KBM-7 (cell line): ENCODE results near the gene CAMTA1.
"Not testable (repeated sequence)": the region's sequence is repeated elsewhere in the genome, so short reads cannot be mapped to it uniquely, and the experiment has no call there.

Experiments
- DNase-seq: peaks from one replicate; pipeline ENCODE4 v3.0.0-alpha.2; 2015
- in situ Hi-C: fragments of 300-500 bp; cut with MboI; formaldehyde crosslinking; loops from 2 replicates; pipeline ENCODE4 v1.14.3; 2020; ENCODE audit warnings: low sequenced_read_pairs, low pct_unique_long_range_greater_than_20kb, mixed read lengths

CAMTA1 gene

DNA sequence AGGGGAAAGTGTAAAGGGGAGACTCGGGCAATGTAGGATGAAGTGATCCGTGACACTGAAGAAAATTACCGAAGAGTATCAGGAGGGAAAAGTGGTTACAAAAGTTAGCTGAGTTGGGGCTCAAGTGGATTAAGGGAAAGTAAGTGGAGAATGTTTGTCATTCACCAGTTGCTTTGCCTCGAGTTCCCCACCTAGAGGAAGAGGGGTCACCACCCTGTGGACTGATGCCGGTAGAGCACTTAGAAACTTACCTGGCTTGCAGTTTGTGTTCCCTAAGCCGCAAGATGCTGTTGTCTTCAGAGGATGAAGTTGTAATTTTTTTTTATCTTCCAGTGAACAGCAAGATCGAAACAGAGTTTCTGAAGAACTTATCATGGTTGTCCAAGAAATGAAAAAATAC lies 999.9 kb downstream of the CAMTA1 start:
- in situ Hi-C loops, result no loop called here
- no peak for DNase-seq

DNA sequence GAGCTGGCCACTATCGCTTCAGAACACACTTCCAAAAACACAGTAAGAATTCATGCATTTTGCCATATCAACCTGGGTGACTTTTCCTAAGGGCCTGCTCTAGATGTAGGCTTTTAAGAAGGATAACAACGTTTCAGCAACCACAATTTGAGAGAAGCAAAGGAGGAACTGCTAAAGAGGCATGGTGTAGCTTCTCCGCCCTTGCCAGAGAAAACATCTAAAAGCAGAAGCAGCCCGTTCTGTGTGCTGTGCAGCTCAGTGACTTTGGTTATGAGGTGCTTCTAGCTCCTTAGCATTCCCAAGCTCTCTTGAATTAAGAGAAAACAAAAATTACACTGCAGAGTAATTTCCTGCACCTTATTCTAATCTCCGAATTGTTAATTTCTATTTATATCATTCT lies 1001.5 kb downstream of the CAMTA1 start:
- peak; percentile 44 for DNase-seq

DNA sequence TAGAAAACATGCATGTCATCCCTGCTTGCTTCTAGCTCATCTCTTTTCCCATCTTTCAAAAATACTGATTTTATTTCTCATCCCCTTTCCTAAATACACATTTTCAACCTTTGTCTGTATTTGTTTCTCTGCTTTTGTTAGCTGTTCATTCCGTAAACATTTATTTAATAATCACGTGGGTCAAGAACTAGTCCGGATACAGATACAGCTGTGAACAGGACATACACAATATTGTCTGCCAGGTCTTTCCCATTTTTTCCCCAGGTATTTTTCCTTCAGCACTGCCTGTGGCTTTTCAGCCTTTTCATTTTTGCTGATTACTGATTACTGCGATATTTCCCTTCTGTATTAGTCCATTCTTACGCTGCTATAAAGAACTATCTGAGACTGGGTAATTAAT lies 1004.6 kb downstream of the CAMTA1 start:
- in situ Hi-C loops, result no loop called here
- DNase-seq, result no peak

More for the DNA sequence above, 1001.5 kb downstream of the CAMTA1 start:
- in situ Hi-C loops, result no loop called here

DNA sequence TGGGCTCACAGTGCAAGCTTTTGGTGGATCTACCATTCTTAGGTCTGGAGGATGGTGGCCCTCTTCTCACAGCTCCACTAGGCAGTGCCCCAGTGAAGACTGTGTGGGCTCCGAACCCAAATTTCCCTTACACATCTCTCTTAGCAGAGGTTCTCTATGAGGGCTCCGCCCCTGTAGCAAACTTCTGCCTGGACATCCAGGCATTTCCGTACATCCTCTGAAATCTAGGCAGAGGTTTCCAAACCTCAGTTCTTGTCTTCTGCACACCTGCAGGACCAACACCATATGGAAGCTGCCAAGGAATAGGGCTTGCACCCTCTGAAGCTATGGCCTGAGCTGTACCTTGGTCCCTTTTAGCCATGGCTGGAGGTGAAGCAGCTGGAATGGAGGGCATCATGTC lies 1005.8 kb downstream of the CAMTA1 start:
- DNase-seq, in situ Hi-C loops: not testable (repeated sequence)

DNA sequence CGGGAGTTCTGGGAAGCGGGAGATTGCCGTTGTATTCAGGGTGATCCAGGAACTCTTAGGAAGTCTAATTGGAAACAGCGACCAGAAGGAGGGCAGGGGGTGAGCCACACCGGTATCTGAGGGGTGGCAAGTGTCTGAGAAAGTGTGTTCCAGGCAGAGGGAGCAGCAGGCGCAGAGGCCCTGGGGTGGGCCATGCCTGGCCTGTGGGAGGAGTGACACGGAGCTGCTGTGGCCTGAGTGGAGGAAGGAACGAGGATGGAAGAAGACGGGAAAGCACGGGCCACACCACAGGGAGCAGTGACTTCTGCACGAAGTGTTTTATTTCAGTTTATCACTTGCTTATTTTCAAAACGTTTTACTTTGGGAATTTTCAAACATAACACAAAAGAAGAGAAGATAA lies 1010.2 kb downstream of the CAMTA1 start:
- no peak for DNase-seq
- in situ Hi-C loops, result no loop called here

DNA sequence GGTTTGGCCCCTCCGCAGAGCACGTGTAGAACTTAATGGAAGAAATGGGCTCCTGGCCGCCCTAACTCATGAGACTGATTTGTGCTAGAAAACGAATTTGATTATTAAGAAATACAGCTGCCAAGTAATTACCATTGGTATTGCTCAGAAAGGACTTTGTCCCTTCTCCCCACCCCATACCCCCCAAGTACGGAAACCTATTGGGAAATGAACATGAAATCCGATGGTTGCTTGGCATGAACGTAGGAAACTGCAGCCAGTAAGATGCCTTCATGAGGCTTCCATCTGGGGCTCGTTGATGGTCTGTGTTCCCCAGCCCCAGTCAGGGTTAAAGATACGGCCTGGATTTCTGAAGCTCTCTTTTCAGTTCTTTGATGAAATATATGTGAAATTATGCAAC lies 1020.2 kb downstream of the CAMTA1 start:
- in situ Hi-C loops, result no loop called here
- no peak for DNase-seq

DNA sequence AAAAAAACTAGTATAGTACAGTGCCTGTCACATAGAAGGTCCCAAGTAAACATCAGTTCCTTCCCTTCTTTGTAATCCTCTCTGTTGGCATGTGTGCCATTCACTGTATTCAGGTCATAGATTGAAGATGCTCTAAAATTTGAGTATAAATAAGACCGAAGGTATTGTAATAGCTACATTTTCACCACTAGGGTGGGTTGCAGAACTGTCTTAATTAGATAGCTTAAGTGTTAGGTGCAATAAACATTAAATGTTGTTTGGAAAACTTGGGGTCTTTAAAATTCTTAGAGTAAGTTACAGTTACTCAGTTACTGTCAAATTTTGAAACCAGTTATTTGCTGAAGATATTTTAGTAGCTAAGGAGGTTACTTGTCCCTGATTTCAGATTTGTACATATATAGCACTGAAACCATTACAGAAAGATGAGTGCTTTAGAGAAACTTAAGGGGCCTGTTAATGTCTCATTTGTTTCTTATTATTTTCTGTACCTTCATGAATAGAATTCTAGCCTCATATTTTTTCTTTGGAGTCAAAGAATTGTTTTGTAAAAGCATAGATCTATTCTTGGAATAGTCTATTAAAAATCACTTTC lies 1023.1 kb downstream of the CAMTA1 start:
- DNase-seq, result peak; percentile 44
- in situ Hi-C loops, result no loop called here

DNA sequence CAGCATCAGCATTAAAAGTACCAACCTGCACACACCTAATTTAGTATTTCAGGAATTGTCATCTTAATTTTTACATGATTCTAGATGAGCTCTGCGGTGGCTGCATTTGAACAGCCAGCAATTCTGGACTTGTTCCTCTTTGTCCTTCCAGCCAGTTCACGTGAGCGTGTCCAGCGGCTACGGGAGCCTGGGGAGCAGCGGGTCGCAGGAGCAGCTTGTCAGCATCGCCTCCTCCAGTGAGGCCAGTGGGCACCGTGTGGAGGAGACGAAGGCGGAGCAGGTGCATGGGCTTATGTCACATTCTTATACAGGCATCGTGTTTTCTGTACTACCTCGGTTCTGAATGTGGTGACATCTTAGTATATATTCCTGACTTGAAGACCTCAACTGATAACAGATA lies 1024.5 kb downstream of the CAMTA1 start:
- in situ Hi-C loops, result no loop called here
- DNase-seq, result no peak

DNA sequence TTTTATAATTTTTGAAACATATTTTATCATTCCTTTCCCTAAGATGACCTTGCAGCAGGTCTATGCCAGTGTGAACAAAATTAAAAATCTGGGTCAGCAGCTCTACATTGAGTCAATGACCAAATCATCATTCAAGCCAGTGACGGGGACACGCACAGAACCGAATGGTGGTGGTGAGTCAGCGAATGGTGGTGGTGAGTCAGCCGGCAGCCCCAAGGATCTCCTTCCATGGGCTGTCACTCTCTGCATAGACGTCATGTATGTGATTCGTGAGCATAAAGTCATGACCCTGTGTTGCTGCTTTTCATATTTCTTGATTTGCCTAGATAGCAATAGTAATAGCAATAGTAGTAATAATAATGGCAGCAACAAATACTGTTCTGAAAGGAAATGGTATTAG lies 1025.1 kb downstream of the CAMTA1 start:
- no peak for DNase-seq
- in situ Hi-C loops, result no loop called here

DNA sequence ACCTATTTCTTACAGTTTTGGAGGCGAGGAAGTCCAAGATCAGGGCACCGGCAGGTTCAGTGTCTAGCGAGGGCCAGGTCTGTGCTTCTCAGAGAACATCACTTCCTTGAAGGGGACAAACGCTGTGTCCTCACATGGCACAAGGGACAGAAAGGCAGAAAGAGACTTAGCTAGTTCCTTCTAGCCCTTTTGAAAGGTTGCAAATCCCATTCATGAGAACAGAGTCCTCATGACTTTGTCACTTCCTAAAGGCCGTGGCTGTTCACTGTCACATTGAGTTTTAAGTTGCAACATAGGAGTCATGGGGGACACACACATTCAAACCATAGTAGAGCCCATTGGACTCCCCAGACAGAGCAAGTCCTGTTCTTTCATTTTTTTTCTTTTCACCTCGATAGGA lies 1026.2 kb downstream of the CAMTA1 start:
- DNase-seq, result no peak
- in situ Hi-C loops, result no loop called here

DNA sequence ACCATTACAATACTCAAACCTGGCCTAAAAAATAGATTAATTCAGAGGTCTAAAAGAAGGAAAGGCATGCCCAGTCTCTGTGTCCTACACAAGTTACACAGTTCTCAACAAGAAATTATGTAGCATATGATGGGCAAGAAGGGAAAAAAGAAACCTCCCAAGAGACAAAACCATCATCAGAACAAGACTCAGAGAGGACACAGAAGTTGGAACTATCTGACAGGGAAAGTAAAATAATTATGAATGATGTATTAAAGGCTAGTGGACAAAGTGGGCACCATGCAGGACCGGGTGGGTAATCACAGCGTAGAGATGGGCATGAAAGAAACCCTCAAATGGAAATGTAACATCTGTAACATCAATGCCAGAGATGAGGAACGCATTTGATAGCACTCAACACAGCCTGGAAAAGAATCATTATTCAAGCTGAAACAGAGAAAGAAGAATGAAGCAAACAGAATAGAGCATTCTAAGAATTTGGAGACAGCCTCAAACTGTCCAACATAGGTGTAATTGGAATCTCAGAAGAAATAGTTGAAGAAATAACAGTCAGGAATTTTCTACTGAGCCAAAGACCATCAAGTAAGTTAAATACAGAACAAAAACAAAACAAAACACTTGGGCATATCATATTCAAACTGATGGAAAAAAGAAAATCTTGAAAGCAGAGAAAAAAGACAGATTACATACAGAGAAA lies 1028.6 kb downstream of the CAMTA1 start:
- DNase-seq, result no peak
- in situ Hi-C loops, result no loop called here
